T-cell (primary cell): ENCODE data around the gene CASZ1. TPM values are rescaled to one million over a fixed set of nuclear protein-coding genes. Genes with fewer than 3 reads are reported as not detected.

Experiments
- ATAC-seq, 4 experiments: fragments of 200-7000 bp in 3 of 4; fragments of 150-1000 bp in 1 of 4; cut with Tn5 transposase; replicated peaks in 1 of 4; 1 replicate in 3 of 4; 2 replicates in 1 of 4; pipeline ENCODE4 v1.10.0; 2021; ENCODE audit warnings: moderate library complexity in 3 of 4, mild to moderate bottlenecking in 2 of 4, moderate number of reproducible peaks in 1 of 4
- CTCF ChIA-PET, 2 donors: fragments of 300-600 bp; sonication (Branson Sonifier 250); formaldehyde crosslinking; loops; one replicate each; lab custom pipeline; 2022; ENCODE audit warnings: antibody characterized with exemption in 2 of 2; lab: Charles Lee
- POLR2A ChIA-PET, 2 donors: fragments of 300-600 bp; sonication (Branson Sonifier 250); formaldehyde crosslinking; loops; one replicate each; lab custom pipeline; 2022; ENCODE audit warnings: antibody characterized with exemption in 2 of 2; lab: Charles Lee
- DNase-seq, 35 experiments: peaks; one replicate each; pipeline versions ENCODE4 v3.0.0 to v3.0.0-alpha.2; 2013 to 2023
- H3K27ac ChIP-seq: one replicate; pipeline ENCODE4 v1.5.1; 2013; ENCODE audit warnings: low read length
- H3K27me3 ChIP-seq, 2 experiments: replicated peaks in 1 of 2; 1 replicate in 1 of 2; 2 replicates in 1 of 2; pipeline versions ENCODE4 v1.6.1 to v1.7.0; 2013; ENCODE audit warnings: low read length in 1 of 2, mixed read lengths in 1 of 2; ENCODE audit not compliant: control insufficient read depth in 2 of 2, insufficient read depth in 2 of 2; ENCODE audit errors: extremely low read depth in 1 of 2
- H3K36me3 ChIP-seq, 2 donors: 1 replicate in 1 of 2; 2 replicates in 1 of 2; pipeline versions ENCODE4 v1.6.1 to v1.7.0; 2013; ENCODE audit warnings: low read length in 1 of 2; ENCODE audit not compliant: control insufficient read depth in 2 of 2, insufficient read depth in 1 of 2; ENCODE audit errors: extremely low read depth in 1 of 2
- H3K4me1 ChIP-seq, 2 experiments: 1 replicate in 1 of 2; 2 replicates in 1 of 2; pipeline versions ENCODE4 v1.6.1 to v1.7.0; 2013; ENCODE audit warnings: low read length in 2 of 2, mixed read lengths in 1 of 2; ENCODE audit not compliant: insufficient read depth in 2 of 2, control insufficient read depth in 1 of 2; ENCODE audit errors: extremely low read depth in 1 of 2
- H3K4me3 ChIP-seq, 2 donors: 1 replicate in 1 of 2; 2 replicates in 1 of 2; pipeline versions ENCODE4 v1.5.1 to v1.7.0; 2013; ENCODE audit warnings: mild to moderate bottlenecking in 2 of 2, low read length in 1 of 2, moderate library complexity in 1 of 2; ENCODE audit not compliant: control insufficient read depth in 1 of 2; ENCODE audit errors: extremely low read depth in 1 of 2
- H3K9me3 ChIP-seq: 2 replicates; pipeline ENCODE4 v1.7.0; 2013
- H3K27ac Mint-ChIP-seq, 2 donors: one replicate each; pipeline ENCODE4 v1.8.0; 2020 to 2021; ENCODE audit warnings: mild to moderate bottlenecking in 2 of 2, mixed read lengths in 2 of 2
- H3K27me3 Mint-ChIP-seq, 2 donors: one replicate each; pipeline ENCODE4 v1.8.0; 2021 to 2022; ENCODE audit warnings: mixed read lengths in 2 of 2
- H3K36me3 Mint-ChIP-seq: one replicate; pipeline ENCODE4 v1.8.0; 2021; ENCODE audit warnings: mixed read lengths
- H3K4me1 Mint-ChIP-seq, 3 donors: one replicate each; pipeline ENCODE4 v1.8.0; 2020 to 2022; ENCODE audit warnings: mixed read lengths in 3 of 3, mild to moderate bottlenecking in 1 of 3
- H3K4me3 Mint-ChIP-seq, 3 donors: one replicate each; pipeline ENCODE4 v1.8.0; 2020 to 2022; ENCODE audit warnings: mild to moderate bottlenecking in 3 of 3, mixed read lengths in 3 of 3, moderate library complexity in 3 of 3
- H3K9me3 Mint-ChIP-seq, 3 donors: one replicate each; pipeline ENCODE4 v1.8.0; 2020 to 2022; ENCODE audit warnings: mixed read lengths in 3 of 3
- WGBS: methylation state at CpG from one replicate; pipeline ENCODE4 v1.1.5; 2013; ENCODE audit warnings: missing lambda C conversion rate; ENCODE audit not compliant: insufficient coverage; 5-methylcytosine and 5-hydroxymethylcytosine counted together
- total RNA-seq, 35 experiments: library from RNA in 6 of 35; stranded (reverse) in 6 of 35; fragments of 120-200 nt in 1 of 35; gene quantifications; one replicate each; pipeline versions ENCODE4 v1.2.1 to v1.2.4 and lab custom pipeline; 2013 to 2026

CASZ1 gene
- total RNA-seq, 5 donors from 2014 or later (not counting 1 experiment from before 2014, with no cell fraction given), result 12.9 to 23.0 (median 14.3) TPM

DNA sequence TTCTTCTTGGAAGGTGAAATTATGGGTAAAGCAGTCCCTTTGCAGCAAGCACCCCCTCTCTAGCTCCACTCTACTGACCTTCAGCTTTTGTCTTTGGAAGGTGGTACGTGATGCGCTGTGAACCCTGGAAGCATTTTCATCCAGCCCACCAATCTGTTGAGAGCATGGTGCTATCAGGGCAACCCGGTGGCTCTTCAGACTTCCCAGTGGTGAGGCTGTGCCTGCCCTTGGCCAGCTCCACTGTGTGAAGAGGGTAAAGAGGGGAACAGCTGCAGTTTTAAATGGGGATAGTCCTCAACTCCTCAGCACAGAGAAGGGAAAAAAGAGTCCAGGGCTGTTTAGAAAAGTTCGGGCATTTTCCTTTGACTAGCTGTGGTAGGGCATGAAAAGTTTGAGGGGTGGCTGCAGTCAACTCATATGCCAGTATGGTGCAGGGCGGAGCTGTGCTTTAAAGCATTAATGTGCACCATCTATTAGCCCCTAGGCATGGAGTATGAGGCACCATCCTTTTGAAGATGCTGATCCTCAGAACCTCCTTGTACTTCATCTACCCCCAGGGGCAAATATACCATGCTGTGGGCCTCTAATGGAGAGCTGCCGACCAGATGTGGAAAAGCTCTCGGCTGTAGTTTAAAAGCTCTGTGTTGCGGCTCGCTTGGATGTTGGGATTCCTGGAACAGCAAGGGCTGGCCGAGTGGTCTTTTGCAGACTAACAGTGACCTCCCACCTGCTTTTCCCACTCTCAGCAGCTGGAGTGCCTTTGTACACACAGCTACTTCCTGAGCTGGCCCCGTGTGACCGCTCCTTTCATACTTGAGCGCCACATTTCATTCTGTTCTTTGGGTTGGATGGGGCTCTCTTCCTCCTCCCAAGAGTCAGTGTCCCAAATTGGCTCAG, 198.7 kb downstream of the CASZ1 start:
- ATAC-seq (no peak), DNase-seq (no peak)
- Mint-ChIP-seq H3K36me3 (peaks cover 29% of the 10 kb centered on the region), H3K4me3 (no peak overlapping the region), H3K4me1 (no peaks in the 10 kb centered on the region), H3K27ac (no peak overlapping the region), H3K27me3 (no peaks in the 10 kb centered on the region), H3K9me3 (no peaks in the 10 kb centered on the region)
- Histone ChIP-seq H3K4me3 (no peak overlapping the region), H3K27ac (no peak overlapping the region), H3K27me3 (no peaks in the 10 kb centered on the region), H3K9me3 (no peaks in the 10 kb centered on the region), H3K4me1 (no peaks in the 10 kb centered on the region), H3K36me3 (peaks cover 2 to 3% of the 10 kb centered on the region in 2 donors)
- WGBS, result 87% methylated on average over 3 of the region's 13 CpGs
- ChIA-PET POLR2A (no interaction called here), CTCF (no interaction called here)

DNA sequence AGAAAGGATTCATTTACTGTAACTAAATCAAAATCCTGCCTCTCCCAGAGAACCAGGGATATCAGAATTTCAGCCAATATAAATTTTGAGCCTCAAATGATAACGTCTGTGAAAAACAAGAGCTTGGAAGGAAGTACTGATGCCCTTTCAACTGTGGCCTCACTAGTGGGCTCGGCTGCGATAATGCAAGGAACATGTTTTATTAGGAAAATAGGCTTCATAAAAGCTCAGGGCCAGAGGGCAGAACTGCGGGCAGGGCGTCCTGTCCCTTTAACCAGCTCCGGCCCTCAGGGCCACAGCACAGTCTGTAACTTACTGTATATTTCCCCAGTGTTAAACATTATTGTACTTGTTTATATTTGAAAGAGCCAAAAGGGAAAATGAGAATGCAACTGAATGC, 199.7 kb downstream of the CASZ1 start:
- Histone ChIP-seq H3K9me3 (no peaks in the 10 kb centered on the region), H3K27ac (no peak overlapping the region), H3K27me3 (no peaks in the 10 kb centered on the region), H3K36me3 (peaks cover 2 to 3% of the 10 kb centered on the region in 2 donors), H3K4me3 (no peak overlapping the region), H3K4me1 (no peaks in the 10 kb centered on the region)
- Mint-ChIP-seq H3K4me3 (no peak overlapping the region), H3K27ac (no peak overlapping the region), H3K36me3 (peaks cover 23% of the 10 kb centered on the region), H3K9me3 (no peaks in the 10 kb centered on the region), H3K27me3 (no peaks in the 10 kb centered on the region), H3K4me1 (no peaks in the 10 kb centered on the region)
- DNase-seq (no peak), ATAC-seq (no peak)
- ChIA-PET CTCF (no interaction called here), POLR2A (no interaction called here)
- WGBS, result 100% methylated on average over 2 of the region's 6 CpGs

DNA sequence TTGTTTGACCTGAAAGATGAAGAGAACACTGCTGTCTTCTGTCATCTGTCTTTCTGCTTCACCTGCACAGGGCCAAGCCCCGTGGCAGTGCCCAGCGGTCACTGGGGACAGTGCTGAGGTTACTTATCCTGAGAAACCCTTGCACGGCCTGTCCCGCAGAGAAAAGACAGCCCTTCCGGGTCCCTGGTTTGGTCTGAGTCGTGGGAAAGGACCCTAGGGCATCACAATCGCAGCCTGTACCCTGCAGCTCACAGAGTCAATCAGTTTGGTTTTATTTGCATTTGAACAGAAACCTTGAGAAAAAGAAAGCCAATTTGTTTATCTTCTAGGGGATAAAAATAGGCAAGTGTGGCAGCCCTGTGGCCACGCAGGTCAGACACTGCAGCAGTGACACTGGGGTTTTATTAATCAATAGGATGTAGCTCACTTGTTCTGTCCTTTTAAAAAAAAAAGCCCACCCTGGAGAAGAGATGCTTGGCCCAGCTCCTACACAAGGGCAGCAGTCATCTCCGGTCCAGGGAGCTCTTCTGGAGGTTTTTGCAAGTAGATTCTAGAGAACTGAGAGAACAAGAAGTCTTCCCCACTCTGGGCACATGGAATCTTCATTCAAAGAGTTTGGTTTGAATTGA, 201.7 kb downstream of the CASZ1 start:
- no peaks in the 10 kb centered on the region for H3K9me3 Mint-ChIP-seq
- ChIA-PET CTCF (no interaction called here), POLR2A (no interaction called here)
- Histone ChIP-seq H3K4me1 (no peaks in the 10 kb centered on the region), H3K27ac (no peak overlapping the region), H3K4me3 (no peak overlapping the region), H3K9me3 (no peaks in the 10 kb centered on the region), H3K36me3 (peaks cover 2 to 3% of the 10 kb centered on the region in 2 donors), H3K27me3 (no peaks in the 10 kb centered on the region)
- no peaks in the 10 kb centered on the region for H3K4me1 Mint-ChIP-seq
- H3K27ac Mint-ChIP-seq, result no peak overlapping the region
- H3K36me3 Mint-ChIP-seq, result peaks cover 16% of the 10 kb centered on the region
- H3K27me3 Mint-ChIP-seq, result no peaks in the 10 kb centered on the region
- H3K4me3 Mint-ChIP-seq, result no peak overlapping the region
- 96% methylated on average over 8 of the region's 9 CpGs for WGBS
- DNase-seq, result no peak
- no peak for ATAC-seq

DNA sequence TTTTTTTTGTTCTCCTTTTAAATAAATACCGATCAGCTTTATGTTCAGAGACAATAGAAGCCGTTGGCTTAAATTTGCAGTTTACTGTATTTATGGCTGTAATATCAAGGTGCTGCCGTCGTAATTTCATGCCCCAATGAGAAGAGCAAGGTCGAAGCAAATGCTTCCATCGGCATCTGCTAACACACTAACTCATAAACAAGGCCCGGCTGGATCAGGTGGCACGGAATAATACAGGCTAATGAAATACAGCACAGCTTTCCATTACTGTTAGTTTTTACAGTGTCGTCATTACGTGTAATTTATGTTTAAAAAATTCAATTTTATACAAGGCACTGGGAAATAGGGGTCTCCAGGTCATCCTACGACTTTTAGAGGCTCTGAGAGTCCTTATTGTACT, 202.7 kb downstream of the CASZ1 start:
- ATAC-seq (no peak), DNase-seq (no peak)
- Mint-ChIP-seq H3K9me3 (no peaks in the 10 kb centered on the region), H3K4me3 (no peak overlapping the region), H3K36me3 (peaks cover 8% of the 10 kb centered on the region), H3K27ac (no peak overlapping the region), H3K4me1 (no peaks in the 10 kb centered on the region), H3K27me3 (no peaks in the 10 kb centered on the region)
- CTCF ChIA-PET, result no interaction called here
- Histone ChIP-seq H3K27ac (no peak overlapping the region), H3K4me3 (no peak overlapping the region), H3K9me3 (no peaks in the 10 kb centered on the region), H3K27me3 (no peaks in the 10 kb centered on the region), H3K4me1 (no peaks in the 10 kb centered on the region), H3K36me3 (peaks cover 0 to 2% of the 10 kb centered on the region in 2 donors)
- POLR2A ChIA-PET, result no interaction called here
- 100% methylated on average over 1 of the region's 11 CpGs for WGBS

DNA sequence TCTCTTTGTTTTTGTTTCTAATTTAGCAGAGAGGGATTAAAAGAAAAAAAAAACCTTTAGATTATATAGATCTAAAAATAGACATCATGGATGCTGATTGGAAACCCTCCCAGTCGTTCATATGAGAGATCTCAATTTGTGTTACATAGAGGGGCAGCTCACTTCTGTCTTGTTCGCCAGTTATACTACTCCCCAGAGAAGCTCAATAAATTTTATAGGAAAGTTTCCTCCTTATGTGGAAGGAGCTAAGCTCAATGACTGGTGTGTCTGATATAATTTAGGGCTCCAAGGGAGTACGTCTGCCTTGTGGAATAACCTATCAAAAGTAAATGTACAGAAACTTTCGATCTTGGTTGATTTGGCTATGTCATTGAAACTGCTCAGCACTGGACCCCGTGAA, 204.1 kb downstream of the CASZ1 start:
- CTCF ChIA-PET, result no interaction called here

DNA sequence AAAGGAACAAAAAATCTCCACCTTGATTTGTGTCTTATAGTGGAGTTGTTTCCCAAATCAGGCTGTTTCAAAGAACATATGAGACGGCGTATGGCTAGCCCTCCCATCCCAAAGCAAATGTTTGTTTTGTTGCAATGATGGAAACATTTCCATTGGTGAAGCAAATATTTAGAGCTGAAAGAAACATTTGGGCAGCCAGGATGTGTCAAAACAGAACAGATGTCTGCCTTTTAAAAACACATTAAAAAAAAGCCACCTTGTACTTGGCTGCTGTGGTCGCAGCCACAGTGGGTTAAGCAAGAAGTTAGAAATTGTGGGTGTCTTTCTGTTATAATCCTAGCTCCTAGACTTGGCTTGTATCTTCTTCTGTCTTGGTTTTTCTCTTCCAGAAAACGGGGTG, 205.4 kb downstream of the CASZ1 start:
- no peaks in the 10 kb centered on the region for H3K36me3 ChIP-seq
- H3K27me3 ChIP-seq, result no peaks in the 10 kb centered on the region
- no peaks in the 10 kb centered on the region for H3K9me3 ChIP-seq
- Mint-ChIP-seq H3K4me3 (no peak overlapping the region), H3K4me1 (no peaks in the 10 kb centered on the region), H3K27ac (no peak overlapping the region), H3K27me3 (no peaks in the 10 kb centered on the region), H3K36me3 (peaks cover 4% of the 10 kb centered on the region), H3K9me3 (no peaks in the 10 kb centered on the region)
- POLR2A ChIA-PET, result no interaction called here
- ATAC-seq, result no peak
- H3K4me3 ChIP-seq, result no peak overlapping the region
- CTCF ChIA-PET, result no interaction called here
- no peak for DNase-seq
- WGBS, result no CpG with 5 or more reads among the region's 4 CpGs
- H3K4me1 ChIP-seq, result no peaks in the 10 kb centered on the region
- H3K27ac ChIP-seq, result no peak overlapping the region

More for the DNA sequence above, 204.1 kb downstream of the CASZ1 start:
- Histone ChIP-seq H3K36me3 (no peaks in the 10 kb centered on the region), H3K4me3 (no peak overlapping the region), H3K4me1 (no peaks in the 10 kb centered on the region), H3K27me3 (no peaks in the 10 kb centered on the region), H3K9me3 (no peaks in the 10 kb centered on the region), H3K27ac (no peak overlapping the region)
- H3K27ac Mint-ChIP-seq, result no peak overlapping the region
- no peaks in the 10 kb centered on the region for H3K9me3 Mint-ChIP-seq
- H3K4me1 Mint-ChIP-seq, result no peaks in the 10 kb centered on the region
- no peak overlapping the region for H3K4me3 Mint-ChIP-seq
- POLR2A ChIA-PET, result no interaction called here
- no peaks in the 10 kb centered on the region for H3K36me3 Mint-ChIP-seq
- ATAC-seq (no peak), DNase-seq (no peak)
- 94% methylated on average over 3 of the region's 5 CpGs for WGBS
- no peaks in the 10 kb centered on the region for H3K27me3 Mint-ChIP-seq
